Activated T-cell treated with anti-CD3 and anti-CD28 coated beads, Interleukin-2, amount 50 U/mL, for 72 hours (primary cell): ENCODE measurements around the gene DOP1A. TPM values are rescaled to one million over a fixed set of nuclear protein-coding genes. Genes with fewer than 3 reads are reported as not detected.
A peak's percentile ranks its signal among the peaks of the same experiment; 100 is the strongest.
"Not testable (repeated sequence)": the region's sequence is repeated elsewhere in the genome, so short reads cannot be mapped to it uniquely, and the experiment has no call there.

Experiments
- ATAC-seq, 2 donors: fragments of 150-1000 bp; cut with Tn5 transposase; replicated peaks in 1 of 2; 2 replicates each; pipeline ENCODE4 v1.10.0; 2021; ENCODE audit warnings: moderate library complexity in 2 of 2, mild to moderate bottlenecking in 1 of 2
- DNase-seq, 2 donors: peaks; one replicate each; pipeline ENCODE4 v3.0.0; 2021 to 2022; ENCODE audit warnings: mixed read lengths in 1 of 2
- H3K27ac Mint-ChIP-seq: one replicate; pipeline ENCODE4 v1.8.0; 2022; ENCODE audit warnings: mild to moderate bottlenecking, moderate library complexity, mixed read lengths
- H3K27me3 Mint-ChIP-seq: one replicate; pipeline ENCODE4 v1.8.0; 2022; ENCODE audit warnings: low read depth, mixed read lengths
- H3K36me3 Mint-ChIP-seq, 2 donors: one replicate each; pipeline ENCODE4 v1.8.0; 2022; ENCODE audit warnings: mixed read lengths in 2 of 2, mild to moderate bottlenecking in 1 of 2; ENCODE audit not compliant: insufficient read depth in 2 of 2
- H3K4me1 Mint-ChIP-seq: one replicate; pipeline ENCODE4 v1.8.0; 2022; ENCODE audit warnings: low read depth, mixed read lengths
- H3K4me3 Mint-ChIP-seq, 2 donors: one replicate each; pipeline ENCODE4 v1.8.0; 2022; ENCODE audit warnings: mild to moderate bottlenecking in 2 of 2, mixed read lengths in 2 of 2, moderate library complexity in 2 of 2
- H3K9me3 Mint-ChIP-seq, 2 donors: one replicate each; pipeline ENCODE4 v1.8.0; 2022; ENCODE audit warnings: mixed read lengths in 2 of 2
- total RNA-seq, 2 donors: library from RNA; stranded (reverse); gene quantifications; one replicate each; pipeline ENCODE4 v1.2.3, GENCODE V29; 2022

The DOP1A gene
- total RNA-seq, 2 donors from 2014 or later: 12.0 to 12.6 TPM

DNA sequence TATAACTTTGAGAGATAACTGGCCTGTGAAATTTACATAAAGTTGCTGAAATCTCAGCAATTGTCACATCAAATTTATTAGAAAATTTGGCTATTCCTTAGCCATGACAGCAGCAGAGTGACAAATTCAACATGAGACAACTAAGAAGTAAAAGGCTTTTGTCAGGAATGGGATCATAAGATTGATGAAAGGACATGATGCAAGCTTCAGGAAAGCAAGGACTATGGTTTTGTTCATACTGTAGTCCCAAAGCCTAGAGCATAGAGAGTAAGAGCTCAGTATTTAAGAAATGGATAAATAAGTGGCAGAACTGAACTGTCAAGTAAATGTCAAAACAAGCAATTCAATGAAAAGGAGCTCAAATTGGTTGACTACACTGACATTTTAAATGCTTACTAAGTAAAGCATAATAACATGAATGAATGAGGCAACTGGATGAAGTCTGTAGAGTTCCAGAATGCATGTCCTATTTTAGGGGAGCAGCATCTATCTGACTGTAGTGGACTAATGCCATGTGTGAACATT is 113.0 kb downstream of the DOP1A start:
- no peaks in the 10 kb centered on the region for H3K27me3 Mint-ChIP-seq
- H3K36me3 Mint-ChIP-seq: peaks cover 6 to 25% of the 10 kb centered on the region in 2 donors
- no peak overlapping the region for H3K27ac Mint-ChIP-seq
- no peaks in the 10 kb centered on the region for H3K9me3 Mint-ChIP-seq
- H3K4me1 Mint-ChIP-seq: no peaks in the 10 kb centered on the region
- no peak overlapping the region for H3K4me3 Mint-ChIP-seq
- no peak for DNase-seq
- ATAC-seq: no peak

DNA sequence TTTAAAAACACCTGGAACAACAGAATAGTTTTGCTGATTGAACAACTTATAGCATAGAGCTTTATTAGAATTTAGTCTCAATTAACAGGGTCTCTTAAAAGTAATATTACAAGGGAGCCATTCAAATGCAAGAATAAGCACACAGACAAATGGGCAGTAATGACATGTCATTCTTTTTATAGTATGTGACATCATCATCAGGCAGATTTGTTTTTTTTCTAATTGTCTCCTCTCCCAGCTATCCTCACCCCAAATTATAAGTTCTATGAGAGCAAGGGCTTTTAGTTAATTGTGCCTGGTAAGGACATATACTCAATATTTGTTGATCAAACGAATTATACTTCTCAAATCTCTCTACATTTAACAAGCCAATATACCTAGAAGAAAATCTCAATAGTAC is 114.6 kb downstream of the DOP1A start:
- H3K9me3 Mint-ChIP-seq: no peaks in the 10 kb centered on the region
- H3K27ac Mint-ChIP-seq: peak overlapping the region; percentile 72
- no peak for DNase-seq
- no peak overlapping the region for H3K4me3 Mint-ChIP-seq
- H3K27me3 Mint-ChIP-seq: no peaks in the 10 kb centered on the region
- no peaks in the 10 kb centered on the region for H3K4me1 Mint-ChIP-seq
- no peak for ATAC-seq
- H3K36me3 Mint-ChIP-seq: peaks cover 5 to 23% of the 10 kb centered on the region in 2 donors

DNA sequence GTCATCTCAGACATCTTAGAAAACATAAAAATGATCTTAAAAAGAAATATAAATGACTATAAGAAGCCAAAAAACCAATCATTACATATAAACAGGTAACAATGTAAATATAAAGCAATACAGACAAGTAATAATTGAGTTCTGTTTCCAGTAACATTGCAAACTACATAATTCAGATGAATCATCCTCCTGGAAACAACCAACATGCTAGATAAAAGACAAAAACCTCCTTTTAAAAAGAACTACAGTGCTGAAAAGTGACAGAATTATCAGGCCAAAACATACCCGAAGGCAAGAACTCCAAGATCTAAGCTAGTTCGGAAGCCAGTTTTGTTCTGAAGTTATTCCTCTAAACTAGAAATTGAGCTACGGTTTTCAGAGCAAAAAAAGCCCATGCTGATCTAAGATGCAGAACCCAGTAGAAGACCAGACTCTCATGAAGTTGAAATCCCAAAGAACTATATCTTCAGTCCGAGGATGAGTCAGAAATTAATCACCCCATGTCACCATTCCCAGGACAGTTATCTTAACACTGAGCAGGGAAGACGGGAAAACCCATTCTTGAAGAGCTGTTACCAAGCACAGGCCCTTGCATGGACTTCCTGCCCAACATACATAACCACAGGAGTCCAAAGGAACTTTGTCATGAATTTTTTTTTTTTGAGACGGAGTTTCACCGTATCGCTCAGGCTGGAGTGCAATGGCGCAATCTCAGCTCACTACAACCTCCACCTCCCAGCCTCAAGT is 115.8 kb downstream of the DOP1A start:
- ATAC-seq (no peak), DNase-seq (no peak)
- H3K36me3 Mint-ChIP-seq: peaks cover 5 to 22% of the 10 kb centered on the region in 2 donors
- no peak overlapping the region for H3K4me3 Mint-ChIP-seq
- H3K27me3 Mint-ChIP-seq: no peaks in the 10 kb centered on the region
- H3K27ac Mint-ChIP-seq: peak overlapping the region; percentile 68
- no peaks in the 10 kb centered on the region for H3K4me1 Mint-ChIP-seq
- no peaks in the 10 kb centered on the region for H3K9me3 Mint-ChIP-seq

DNA sequence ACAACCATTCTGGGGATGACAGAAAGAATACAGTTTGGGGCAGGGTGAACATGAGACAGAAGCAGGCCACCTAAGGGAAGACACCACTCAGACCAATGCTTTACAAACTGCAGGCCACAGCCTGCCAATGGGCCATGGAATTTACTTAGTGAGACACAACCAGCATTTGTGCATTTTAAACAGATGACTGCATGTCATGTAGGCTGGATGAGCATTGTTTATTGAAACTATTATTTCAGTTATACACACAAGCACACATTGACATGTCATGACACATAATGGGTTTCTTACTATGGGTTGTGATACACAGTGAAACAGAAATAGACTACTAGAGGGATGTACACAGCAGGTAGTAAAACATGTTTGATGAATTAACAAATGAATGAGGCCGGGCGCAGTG is 117.6 kb downstream of the DOP1A start:
- no peak for ATAC-seq
- H3K9me3 Mint-ChIP-seq: no peaks in the 10 kb centered on the region

DNA sequence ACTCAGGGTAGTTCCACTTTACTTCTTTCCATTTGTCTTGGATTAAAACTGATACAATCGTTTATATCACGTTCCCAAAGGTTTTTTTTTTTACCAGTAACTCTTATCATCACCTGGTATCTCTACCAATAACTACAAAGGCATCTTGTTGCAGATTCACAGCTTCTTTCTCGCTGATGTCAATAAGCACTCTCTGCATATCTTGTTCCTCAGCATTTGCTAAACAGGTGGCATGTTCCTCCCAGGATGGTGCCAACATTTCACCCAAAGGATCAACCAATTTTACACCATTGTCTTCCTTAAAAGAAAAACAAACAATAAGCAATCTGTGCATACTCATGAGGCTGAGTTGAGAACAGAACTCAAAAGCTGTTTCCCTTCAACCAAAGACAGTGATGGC is 121.0 kb downstream of the DOP1A start:
- H3K27me3 Mint-ChIP-seq: no peaks in the 10 kb centered on the region
- no peaks in the 10 kb centered on the region for H3K9me3 Mint-ChIP-seq
- no peak overlapping the region for H3K4me3 Mint-ChIP-seq
- ATAC-seq (no peak), DNase-seq (no peak)
- peaks cover 8 to 14% of the 10 kb centered on the region in 2 donors for H3K36me3 Mint-ChIP-seq
- peaks cover 23% of the 10 kb centered on the region for H3K4me1 Mint-ChIP-seq
- no peak overlapping the region for H3K27ac Mint-ChIP-seq

More for the DNA sequence above, 117.6 kb downstream of the DOP1A start:
- Mint-ChIP-seq H3K27ac (peak overlapping the region; percentile 35), H3K4me3 (no peak overlapping the region), H3K27me3 (no peaks in the 10 kb centered on the region), H3K4me1 (peaks cover 10% of the 10 kb centered on the region), H3K36me3 (peaks cover 5 to 21% of the 10 kb centered on the region in 2 donors)
- DNase-seq: no peak

DNA sequence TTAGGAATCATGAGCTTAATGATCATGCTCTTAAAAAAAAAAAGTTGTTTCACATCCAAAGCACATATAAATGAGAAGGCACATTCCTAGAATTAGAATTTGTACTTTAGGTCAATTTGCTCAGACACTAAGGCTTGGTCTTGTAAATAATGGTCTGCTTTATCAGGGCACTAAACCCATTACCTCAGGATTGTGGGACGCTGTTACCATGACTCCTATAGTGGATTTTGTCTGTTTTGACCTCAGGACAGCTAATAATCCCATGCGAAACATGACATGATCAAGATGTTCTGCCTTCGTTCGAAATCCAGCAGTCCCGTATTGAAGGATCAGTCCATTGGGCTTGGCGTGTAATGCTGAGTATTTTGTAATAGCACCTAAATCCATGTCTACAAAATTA is 123.2 kb downstream of the DOP1A start:
- ATAC-seq: no peak
- no peaks in the 10 kb centered on the region for H3K27me3 Mint-ChIP-seq
- H3K36me3 Mint-ChIP-seq: peaks cover 5 to 6% of the 10 kb centered on the region in 2 donors
- peaks cover 33% of the 10 kb centered on the region for H3K4me1 Mint-ChIP-seq
- H3K4me3 Mint-ChIP-seq: peak overlapping the region in 1 of 2 donors; percentile 61
- H3K27ac Mint-ChIP-seq: no peak overlapping the region
- H3K9me3 Mint-ChIP-seq: no peaks in the 10 kb centered on the region
- DNase-seq: no peak

DNA sequence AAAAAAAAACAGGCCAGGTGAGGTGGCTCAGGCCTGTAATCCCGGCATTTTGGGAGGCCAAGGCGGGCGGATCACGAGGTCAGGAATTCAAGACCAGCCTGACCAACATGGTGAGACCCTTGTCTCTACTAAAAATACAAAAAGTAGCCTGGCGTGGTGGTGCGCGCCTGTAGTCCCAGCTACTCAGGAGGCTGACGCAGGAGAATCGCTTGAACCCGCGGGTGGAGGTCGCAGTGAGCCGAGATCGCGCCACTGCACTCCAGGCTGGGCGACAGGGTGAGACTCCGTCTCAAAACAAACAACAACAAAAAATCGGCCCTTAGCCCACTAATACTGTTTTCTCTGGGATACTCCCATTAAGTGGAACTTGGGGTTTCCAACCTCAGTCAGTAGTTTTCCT is 124.5 kb downstream of the DOP1A start:
- Mint-ChIP-seq H3K4me1 (peaks cover 33% of the 10 kb centered on the region), H3K27ac (peak overlapping the region; percentile 93), H3K4me3 (peak overlapping the region; percentile 93 to 99)
- H3K27me3 Mint-ChIP-seq, H3K36me3 Mint-ChIP-seq, ATAC-seq, H3K9me3 Mint-ChIP-seq, DNase-seq: not testable (repeated sequence)

DNA sequence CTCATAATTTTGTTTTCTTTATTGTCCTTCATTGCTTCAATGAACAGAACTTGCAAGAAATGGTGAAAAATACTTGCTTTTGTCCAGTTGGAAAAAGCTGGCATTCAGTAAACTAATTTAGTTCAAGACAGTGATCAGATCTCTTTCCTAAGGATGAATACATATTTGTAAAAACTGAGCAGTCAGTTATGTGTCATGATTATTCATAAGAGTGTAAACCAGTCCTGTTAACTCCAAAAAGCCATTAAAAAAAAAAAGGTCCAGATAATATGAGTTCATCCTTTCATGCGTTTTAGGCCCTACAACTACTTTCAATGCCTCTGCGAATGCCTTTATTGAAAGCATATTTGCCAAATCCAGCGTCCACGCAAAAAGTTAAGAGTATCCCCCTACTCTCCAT is 125.0 kb downstream of the DOP1A start:
- Mint-ChIP-seq H3K27ac (peak overlapping the region; percentile 93), H3K9me3 (no peaks in the 10 kb centered on the region), H3K36me3 (peaks cover 2 to 5% of the 10 kb centered on the region in 2 donors), H3K4me3 (peak overlapping the region; percentile 93 to 99), H3K27me3 (no peaks in the 10 kb centered on the region), H3K4me1 (peaks cover 33% of the 10 kb centered on the region)
- peak; percentile 8 to 11 for ATAC-seq
- DNase-seq: no peak

DNA sequence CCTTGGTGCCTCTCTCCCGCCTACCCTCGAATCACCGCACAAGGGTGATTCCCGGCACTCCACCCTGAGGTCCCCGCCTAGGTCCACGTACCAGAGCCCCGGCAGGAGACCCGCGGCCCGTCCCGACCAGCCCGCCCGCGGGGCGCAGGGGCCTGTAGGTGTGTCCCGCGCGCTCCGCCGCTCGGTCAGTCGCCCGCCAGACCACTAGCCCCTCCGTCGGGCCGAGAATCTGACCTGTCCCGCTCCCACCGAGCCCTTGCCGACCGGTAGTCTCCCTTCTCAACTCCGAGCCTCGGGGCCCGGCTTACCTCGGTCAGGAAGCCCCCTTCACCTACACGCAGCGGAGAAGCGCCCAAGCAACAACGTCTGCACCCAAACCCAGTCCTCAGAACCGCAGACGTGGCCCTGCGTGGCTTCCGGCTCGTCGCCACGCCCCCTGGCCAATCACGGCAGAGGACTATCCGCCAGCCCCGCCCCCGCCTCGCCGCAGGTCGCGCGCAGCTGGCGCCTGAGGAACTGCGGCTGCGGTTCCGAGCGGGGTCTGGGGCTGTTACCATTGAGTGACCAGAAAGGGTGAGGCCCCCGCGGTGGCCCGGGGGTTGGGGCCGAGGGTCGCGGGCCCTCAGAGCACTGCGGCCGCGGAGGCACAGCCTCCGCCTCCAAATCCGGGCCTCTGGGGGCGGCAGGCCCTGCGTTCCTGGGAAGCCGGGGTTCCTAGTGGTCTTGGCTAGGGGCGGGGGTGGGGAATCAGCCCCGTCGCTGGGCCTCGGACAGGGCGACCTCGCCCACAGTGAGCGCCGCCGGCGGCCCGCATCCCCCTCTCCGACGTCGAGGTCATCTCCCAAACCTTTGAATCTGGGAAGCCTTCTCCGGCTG is 125.6 kb downstream of the DOP1A start, which contains the start of the genes PGM3 and RWDD2A:
TSS of gene PGM3 (minus strand) at position 395 of the 876 bp plus-strand sequence. CDS start 2,253 bp downstream, outside the sequence.
TSS of gene RWDD2A (plus strand) at position 487 of the 876 bp plus-strand sequence. CDS start 1,095 bp downstream, outside the sequence.
- peak; percentile 91 for DNase-seq
- H3K27me3 Mint-ChIP-seq: no peaks in the 10 kb centered on the region
- peak within 1 kb of the TSS; percentile 93 for H3K27ac Mint-ChIP-seq
- no peaks in the 10 kb centered on the region for H3K9me3 Mint-ChIP-seq
- peaks cover 33% of the 10 kb centered on the region for H3K4me1 Mint-ChIP-seq
- H3K36me3 Mint-ChIP-seq: peaks cover 2 to 5% of the 10 kb centered on the region in 2 donors
- peak; percentile 97 to 99 for ATAC-seq
- peak within 1 kb of the TSS; percentile 93 to 99 for H3K4me3 Mint-ChIP-seq

DNA sequence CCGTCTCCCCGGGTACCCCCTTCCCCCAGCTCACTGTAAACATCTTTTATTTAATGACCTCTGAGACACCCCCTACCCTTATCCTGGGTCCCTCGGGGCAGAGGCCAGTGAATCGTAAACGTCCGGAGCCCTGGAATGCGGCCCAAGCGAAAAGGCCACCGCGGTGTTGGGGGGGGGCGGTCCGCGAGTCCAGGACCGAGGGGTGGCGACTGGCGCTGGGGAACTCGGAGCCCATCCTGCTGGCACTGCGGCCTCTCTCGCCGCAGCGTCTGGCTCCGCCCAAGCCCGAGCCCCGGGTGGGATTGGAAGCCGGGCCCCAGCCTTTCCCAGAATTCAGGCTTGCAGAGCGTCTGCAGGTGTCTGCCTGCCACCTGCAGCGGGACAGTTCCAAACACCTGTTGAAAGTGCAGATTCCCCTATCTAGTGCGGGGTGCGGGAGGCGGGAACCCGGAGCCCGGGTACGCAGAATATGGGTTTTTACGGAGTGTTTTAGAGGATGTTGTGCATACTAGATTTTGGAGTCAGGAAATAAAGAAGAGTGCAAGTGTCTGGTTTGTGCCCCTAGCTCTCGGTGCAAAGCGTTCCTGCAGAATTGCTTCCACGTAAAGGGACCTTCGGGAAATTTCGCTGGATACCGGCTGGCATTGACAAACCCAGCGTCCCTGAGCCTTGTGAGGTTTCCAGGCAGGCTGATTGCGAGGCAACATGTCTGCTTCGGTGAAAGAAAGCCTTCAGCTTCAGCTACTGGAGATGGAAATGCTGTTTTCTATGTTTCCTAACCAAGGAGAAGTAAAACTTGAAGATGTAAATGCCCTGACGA is 126.5 kb downstream of the DOP1A start:
- no peak overlapping the region for H3K27ac Mint-ChIP-seq
- peak overlapping the region; percentile 93 to 99 for H3K4me3 Mint-ChIP-seq
- H3K9me3 Mint-ChIP-seq: no peaks in the 10 kb centered on the region
- peaks cover 2 to 5% of the 10 kb centered on the region in 2 donors for H3K36me3 Mint-ChIP-seq
- peak; percentile 26 to 27 for DNase-seq
- peak; percentile 12 to 28 for ATAC-seq
- H3K27me3 Mint-ChIP-seq: no peaks in the 10 kb centered on the region
- peaks cover 36% of the 10 kb centered on the region for H3K4me1 Mint-ChIP-seq

DNA sequence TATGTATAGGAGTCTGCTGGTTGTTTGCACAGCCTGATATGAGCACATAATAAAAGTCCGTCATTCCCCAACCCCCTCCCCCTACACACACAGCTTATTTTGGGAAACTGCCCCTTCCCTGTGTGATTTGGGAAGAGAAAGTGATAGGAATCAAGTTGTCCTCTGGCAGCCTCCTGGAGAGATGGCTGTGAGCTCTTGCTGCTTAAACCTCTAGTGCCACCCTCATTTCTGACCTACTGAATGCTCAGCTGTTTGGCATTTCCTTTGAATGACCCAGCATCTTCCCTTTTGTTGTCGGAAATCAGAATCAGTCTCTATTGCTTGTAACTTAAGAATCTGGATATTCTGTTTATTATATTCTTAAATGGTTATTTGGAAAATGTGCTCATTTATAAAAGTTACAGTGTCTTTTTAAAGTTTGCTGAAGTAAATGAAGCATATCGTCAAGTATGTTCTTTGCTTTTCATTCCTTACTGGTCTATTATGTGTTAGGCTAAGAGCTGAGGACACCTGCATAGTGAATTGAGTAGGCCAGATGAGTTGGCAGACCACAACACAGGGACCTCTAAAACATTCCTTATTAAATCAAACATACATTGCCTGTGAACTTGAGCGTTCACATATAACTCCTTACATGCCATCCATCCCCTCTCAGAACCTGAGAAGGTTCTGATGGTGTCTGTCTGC is 131.2 kb downstream of the DOP1A start:
- no peak for DNase-seq
- Mint-ChIP-seq H3K36me3 (no peaks in the 10 kb centered on the region), H3K4me1 (peaks cover 20% of the 10 kb centered on the region), H3K9me3 (no peaks in the 10 kb centered on the region), H3K27ac (no peak overlapping the region), H3K4me3 (no peak overlapping the region), H3K27me3 (no peaks in the 10 kb centered on the region)
- ATAC-seq: peak; percentile 17 to 24
